ENCODE measurements around the gene PLXNC1. TPM values are rescaled to one million over a fixed set of nuclear protein-coding genes. Genes with fewer than 3 reads are reported as not detected.
A peak's percentile ranks its signal among the peaks of the same experiment; 100 is the strongest.

PLXNC1 gene
- total and polyA plus RNA-seq, 2 experiments from 2014 or later = 2.9 to 4.1 TPM

- H3K9me3 ChIP-seq (ENCODE audit: low read depth) = no peaks in the 10 kb centered on the region
- TF ChIP-seq, protein P1, sequence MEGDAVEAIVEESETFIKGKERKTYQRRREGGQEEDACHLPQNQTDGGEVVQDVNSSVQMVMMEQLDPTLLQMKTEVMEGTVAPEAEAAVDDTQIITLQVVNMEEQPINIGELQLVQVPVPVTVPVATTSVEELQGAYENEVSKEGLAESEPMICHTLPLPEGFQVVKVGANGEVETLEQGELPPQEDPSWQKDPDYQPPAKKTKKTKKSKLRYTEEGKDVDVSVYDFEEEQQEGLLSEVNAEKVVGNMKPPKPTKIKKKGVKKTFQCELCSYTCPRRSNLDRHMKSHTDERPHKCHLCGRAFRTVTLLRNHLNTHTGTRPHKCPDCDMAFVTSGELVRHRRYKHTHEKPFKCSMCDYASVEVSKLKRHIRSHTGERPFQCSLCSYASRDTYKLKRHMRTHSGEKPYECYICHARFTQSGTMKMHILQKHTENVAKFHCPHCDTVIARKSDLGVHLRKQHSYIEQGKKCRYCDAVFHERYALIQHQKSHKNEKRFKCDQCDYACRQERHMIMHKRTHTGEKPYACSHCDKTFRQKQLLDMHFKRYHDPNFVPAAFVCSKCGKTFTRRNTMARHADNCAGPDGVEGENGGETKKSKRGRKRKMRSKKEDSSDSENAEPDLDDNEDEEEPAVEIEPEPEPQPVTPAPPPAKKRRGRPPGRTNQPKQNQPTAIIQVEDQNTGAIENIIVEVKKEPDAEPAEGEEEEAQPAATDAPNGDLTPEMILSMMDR (IDR thresholded peaks at IDR 0.05; ENCODE audit: low read depth, low read length) = no peak
- no peaks in the 10 kb centered on the region for H3K36me3 ChIP-seq
- no peak overlapping the region for H3K27ac ChIP-seq
- H3K4me1 ChIP-seq (ENCODE audit: low read depth) = peaks cover 18% of the 10 kb centered on the region
- no peak overlapping the region for H3K4me3 ChIP-seq
- no peak for DNase-seq (ENCODE audit: low read depth in 1 of 2, low spot score in 1 of 2)
- no peaks in the 10 kb centered on the region for H3K27me3 ChIP-seq
These were observed 54.8 kb downstream of the PLXNC1 start for GRCh38 chr12:94203181-94203546.

GRCh38 chr12:94203796-94204195 is 55.4 kb downstream of the PLXNC1 start:
- no peaks in the 10 kb centered on the region for H3K27me3 ChIP-seq
- H3K27ac ChIP-seq = no peak overlapping the region
- no peak for DNase-seq (ENCODE audit: low read depth in 1 of 2, low spot score in 1 of 2)
- H3K9me3 ChIP-seq (ENCODE audit: low read depth) = no peaks in the 10 kb centered on the region
- TF ChIP-seq, protein P1 (IDR thresholded peaks at IDR 0.05; ENCODE audit: low read depth, low read length) = no peak
- no peaks in the 10 kb centered on the region for H3K36me3 ChIP-seq
- no peak overlapping the region for H3K4me3 ChIP-seq
- H3K4me1 ChIP-seq (ENCODE audit: low read depth) = peaks cover 20% of the 10 kb centered on the region

GRCh38 chr12:94204499-94205247 is 56.3 kb downstream of the PLXNC1 start:
- peak in 1 of 2 donors; percentile 18 for DNase-seq (ENCODE audit: low read depth in 1 of 2, low spot score in 1 of 2)
- TF ChIP-seq, protein P1 (IDR thresholded peaks at IDR 0.05; ENCODE audit: low read depth, low read length) = no peak
- peak overlapping the region; percentile 49 for H3K27ac ChIP-seq

GRCh38 chr12:94205822-94206221 is 57.4 kb downstream of the PLXNC1 start:
- Histone ChIP-seq H3K9me3 (ENCODE audit: low read depth) (no peaks in the 10 kb centered on the region), H3K4me3 (no peak overlapping the region), H3K36me3 (no peaks in the 10 kb centered on the region), H3K27ac (no peak overlapping the region), H3K4me1 (ENCODE audit: low read depth) (peaks cover 21% of the 10 kb centered on the region), H3K27me3 (no peaks in the 10 kb centered on the region)
- DNase-seq (ENCODE audit: low read depth in 1 of 2, low spot score in 1 of 2) = no peak
- TF ChIP-seq, protein P1 (IDR thresholded peaks at IDR 0.05; ENCODE audit: low read depth, low read length) = no peak

More at GRCh38 chr12:94204499-94205247, 56.3 kb downstream of the PLXNC1 start:
- H3K4me3 ChIP-seq = no peak overlapping the region
- no peaks in the 10 kb centered on the region for H3K9me3 ChIP-seq (ENCODE audit: low read depth)
- H3K36me3 ChIP-seq = no peaks in the 10 kb centered on the region
- H3K4me1 ChIP-seq (ENCODE audit: low read depth) = peaks cover 21% of the 10 kb centered on the region
- no peaks in the 10 kb centered on the region for H3K27me3 ChIP-seq

- H3K4me1 ChIP-seq (ENCODE audit: low read depth) = peaks cover 21% of the 10 kb centered on the region
- no peaks in the 10 kb centered on the region for H3K9me3 ChIP-seq (ENCODE audit: low read depth)
- no peaks in the 10 kb centered on the region for H3K36me3 ChIP-seq
- TF ChIP-seq, protein P1 (IDR thresholded peaks at IDR 0.05; ENCODE audit: low read depth, low read length) = no peak
- H3K27ac ChIP-seq = no peak overlapping the region
- no peaks in the 10 kb centered on the region for H3K27me3 ChIP-seq
- H3K4me3 ChIP-seq = no peak overlapping the region
- no peak for DNase-seq (ENCODE audit: low read depth in 1 of 2, low spot score in 1 of 2)
These were observed 58.5 kb downstream of the PLXNC1 start for GRCh38 chr12:94206886-94207285.

All from cardiac muscle cell (in vitro differentiated cells and primary cell).